Gastrocnemius medialis (tissue), 4 donors: ENCODE results near the gene TMCC1. TPM values are rescaled to one million over a fixed set of nuclear protein-coding genes. Genes with fewer than 3 reads are reported as not detected.

Experiments used
- ATAC-seq, 2 donors: fragments of 150-250 bp; one replicate each; pipeline ENCODE4 v1.9.1; 2016
- DNase-seq, 2 donors: peaks; one replicate each; pipeline ENCODE4 v3.0.0-alpha.2; 2019
- H3K27ac ChIP-seq, 4 donors: fragments of 200-600 bp; sonication (generic); 1 replicate in 1 of 4; 2 replicates in 3 of 4; pipeline ENCODE4 v1.5.1; 2016 to 2018; ENCODE audit warnings: mild to moderate bottlenecking in 2 of 4, moderate library complexity in 1 of 4
- H3K27me3 ChIP-seq, 3 donors: fragments of 200-600 bp; sonication (generic) in 2 of 3; 1 replicate in 1 of 3; 2 replicates in 2 of 3; pipeline versions ENCODE4 v1.5.1 to v1.6.0; 2016 to 2019; ENCODE audit warnings: mild to moderate bottlenecking in 1 of 3, moderate library complexity in 1 of 3
- H3K36me3 ChIP-seq, 2 donors: fragments of 200-600 bp; sonication (generic) in 1 of 2; one replicate each; pipeline ENCODE4 v1.5.1; 2017 to 2018
- H3K4me1 ChIP-seq, 2 donors: fragments of 200-600 bp; sonication (generic) in 1 of 2; one replicate each; pipeline ENCODE4 v1.5.1; 2016 to 2017; ENCODE audit warnings: mild to moderate bottlenecking in 2 of 2
- H3K4me3 ChIP-seq, 4 donors: fragments of 200-600 bp; sonication (generic) in 3 of 4; 1 replicate in 1 of 4; 2 replicates in 3 of 4; pipeline ENCODE4 v1.5.1; 2016 to 2019; ENCODE audit warnings: mild to moderate bottlenecking in 2 of 4
- H3K9me3 ChIP-seq, 3 donors: fragments of 200-600 bp; sonication (generic) in 2 of 3; 1 replicate in 1 of 3; 2 replicates in 2 of 3; pipeline ENCODE4 v1.5.1; 2016 to 2019
- CTCF ChIP-seq, 5 experiments: fragments of 450-650 bp in 3 of 5; fragments of 200-600 bp in 2 of 5; sonication (generic) in 2 of 5; IDR thresholded peaks in 4 of 5; conservative IDR thresholded peaks in 1 of 5; 1 replicate in 4 of 5; 2 replicates in 1 of 5; pipeline ENCODE4 v1.5.1; 2016 to 2019; ENCODE audit warnings: antibody characterized with exemption in 5 of 5, mild to moderate bottlenecking in 3 of 5, moderate library complexity in 3 of 5
- POLR2A ChIP-seq, 2 donors: fragments of 450-650 bp; IDR thresholded peaks; one replicate each; pipeline ENCODE4 v1.6.1; 2017; ENCODE audit warnings: antibody characterized with exemption in 2 of 2, mild to moderate bottlenecking in 2 of 2, moderate library complexity in 2 of 2
- in situ Hi-C, 4 donors: fragments of 200-750 bp; cut with MboI; loops; one replicate each; pipeline versions ENCODE4 v1.15.0 to v1.8.0; 2017; ENCODE audit warnings: low sequenced_read_pairs in 4 of 4
- intact Hi-C: fragments of 100-400 bp; cut with DNase I; formaldehyde crosslinking; loops from one replicate; pipeline ENCODE4 v1.15.1; 2023; ENCODE audit warnings: low total_unique reads
- total RNA-seq, 4 donors: library from RNA; depleted of rRNA; stranded (reverse); fragments of >200 nt; gene quantifications; one replicate each; pipeline versions ENCODE4 v1.1.0 to v1.2.3, GENCODE V29; 2016

Gene TMCC1
- total RNA-seq, 4 donors from 2014 or later: 18.8 to 24.7 (median 20.2) TPM

- Histone ChIP-seq H3K36me3 (no peaks in the 10 kb centered on the region), H3K27me3 (no peaks in the 10 kb centered on the region), H3K9me3 (no peaks in the 10 kb centered on the region), H3K4me3 (no peak overlapping the region), H3K4me1 (peaks cover 10 to 21% of the 10 kb centered on the region in 2 donors), H3K27ac (no peak overlapping the region)
- in situ Hi-C loops (no loop called here), intact Hi-C loops (no loop called here)
- ATAC-seq (no peak), DNase-seq (no peak)
- no peak for TF ChIP-seq CTCF (IDR thresholded peaks at IDR 0.05 in 4 of 5, conservative IDR thresholded peaks at IDR 0.05 in 1 of 5)
- TF ChIP-seq POLR2A (IDR thresholded peaks at IDR 0.05): no peak
These were observed 117.6 kb downstream of the TMCC1 start for GRCh38 chr3:129775870-129776269.

DNA sequence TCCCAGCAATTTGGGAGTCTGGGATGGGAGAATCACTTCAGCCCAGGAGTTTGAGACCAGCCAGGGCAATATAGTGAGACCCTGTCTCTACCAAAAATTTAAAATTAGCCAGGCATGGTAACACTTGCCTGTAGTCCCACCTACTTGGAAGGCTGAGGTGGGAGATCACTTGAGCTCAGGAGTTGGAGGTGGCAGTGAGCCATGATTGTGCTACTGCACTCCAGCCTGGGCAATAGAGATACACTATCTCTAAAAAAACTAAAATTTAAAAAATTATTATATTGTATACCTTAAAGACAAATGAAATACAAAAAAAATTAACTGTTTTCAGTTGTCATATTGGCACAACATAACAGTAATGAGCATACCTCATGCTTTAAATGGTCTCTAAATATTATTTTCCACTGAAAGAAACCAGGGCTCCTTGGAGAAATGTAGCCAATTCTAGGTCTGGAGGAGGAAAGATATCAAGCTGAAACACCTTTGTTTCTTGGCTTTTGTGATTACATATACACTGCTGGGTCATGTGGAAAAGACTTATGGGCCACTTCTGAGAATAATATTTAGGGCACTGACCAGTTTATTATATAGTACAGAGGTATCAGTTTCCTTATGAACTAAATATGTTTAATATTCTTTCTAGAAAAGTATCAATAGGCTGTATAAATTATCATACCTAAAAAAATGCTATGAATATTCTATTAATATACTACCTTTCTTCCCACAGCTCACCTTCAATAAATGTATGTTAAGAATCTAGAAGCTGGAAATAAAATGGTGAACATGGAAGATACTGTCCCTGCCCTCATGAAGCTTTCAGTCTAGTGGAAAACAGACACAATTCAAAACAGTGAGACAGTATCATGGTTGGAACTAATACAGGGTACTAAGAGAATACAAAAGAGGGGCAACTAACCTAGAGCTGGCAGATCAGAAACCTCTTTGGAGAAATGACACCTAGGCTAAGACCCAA is 119.5 kb downstream of the TMCC1 start:
- H3K27ac ChIP-seq: no peak overlapping the region
- no peaks in the 10 kb centered on the region for H3K36me3 ChIP-seq
- intact Hi-C loops: no loop called here
- in situ Hi-C loops: no loop called here
- H3K9me3 ChIP-seq: no peaks in the 10 kb centered on the region
- DNase-seq (no peak), ATAC-seq (no peak)
- TF ChIP-seq POLR2A (IDR thresholded peaks at IDR 0.05) (no peak), CTCF (IDR thresholded peaks at IDR 0.05 in 4 of 5, conservative IDR thresholded peaks at IDR 0.05 in 1 of 5) (no peak)
- H3K27me3 ChIP-seq: no peaks in the 10 kb centered on the region
- H3K4me3 ChIP-seq: no peak overlapping the region
- peaks cover 10 to 16% of the 10 kb centered on the region in 2 donors for H3K4me1 ChIP-seq

GRCh38 chr3:129770604-129771003 is 122.9 kb downstream of the TMCC1 start:
- no peak overlapping the region for H3K27ac ChIP-seq
- TF ChIP-seq POLR2A (IDR thresholded peaks at IDR 0.05): no peak
- no peak for TF ChIP-seq CTCF (IDR thresholded peaks at IDR 0.05 in 4 of 5, conservative IDR thresholded peaks at IDR 0.05 in 1 of 5)
- ATAC-seq (no peak), DNase-seq (no peak)
- H3K36me3 ChIP-seq: no peaks in the 10 kb centered on the region
- H3K4me1 ChIP-seq: no peaks in the 10 kb centered on the region
- no peaks in the 10 kb centered on the region for H3K9me3 ChIP-seq
- intact Hi-C loops (no loop called here), in situ Hi-C loops (no loop called here)
- no peak overlapping the region for H3K4me3 ChIP-seq
- no peaks in the 10 kb centered on the region for H3K27me3 ChIP-seq

DNA sequence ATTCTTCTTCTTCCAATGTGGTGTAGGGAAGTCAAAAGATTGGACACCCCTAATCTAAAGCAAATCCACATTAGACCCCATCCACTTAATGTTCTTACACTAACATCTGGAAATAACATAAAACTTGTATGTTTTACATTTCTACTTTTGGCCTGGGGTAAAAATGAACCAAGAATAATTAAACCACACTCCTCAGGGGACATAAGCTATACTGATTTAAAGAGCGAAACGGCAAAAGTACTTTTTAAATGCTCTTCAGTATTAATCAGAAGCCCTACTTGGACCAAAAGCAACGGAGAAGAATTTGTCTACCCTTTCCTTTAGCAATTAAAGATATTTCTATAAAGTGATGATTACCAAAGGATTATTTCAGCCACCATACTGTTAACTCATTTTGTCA is 123.9 kb downstream of the TMCC1 start:
- H3K27ac ChIP-seq: no peak overlapping the region
- H3K36me3 ChIP-seq: no peaks in the 10 kb centered on the region
- no peak for TF ChIP-seq POLR2A (IDR thresholded peaks at IDR 0.05)
- TF ChIP-seq CTCF (IDR thresholded peaks at IDR 0.05 in 4 of 5, conservative IDR thresholded peaks at IDR 0.05 in 1 of 5): no peak
- no peak overlapping the region for H3K4me3 ChIP-seq
- DNase-seq (no peak), ATAC-seq (no peak)
- in situ Hi-C loops: no loop called here
- H3K4me1 ChIP-seq: no peaks in the 10 kb centered on the region
- H3K9me3 ChIP-seq: no peaks in the 10 kb centered on the region
- intact Hi-C loops: no loop called here
- H3K27me3 ChIP-seq: no peaks in the 10 kb centered on the region
